ENCODE results near the gene HNRNPUL2.

DNA sequence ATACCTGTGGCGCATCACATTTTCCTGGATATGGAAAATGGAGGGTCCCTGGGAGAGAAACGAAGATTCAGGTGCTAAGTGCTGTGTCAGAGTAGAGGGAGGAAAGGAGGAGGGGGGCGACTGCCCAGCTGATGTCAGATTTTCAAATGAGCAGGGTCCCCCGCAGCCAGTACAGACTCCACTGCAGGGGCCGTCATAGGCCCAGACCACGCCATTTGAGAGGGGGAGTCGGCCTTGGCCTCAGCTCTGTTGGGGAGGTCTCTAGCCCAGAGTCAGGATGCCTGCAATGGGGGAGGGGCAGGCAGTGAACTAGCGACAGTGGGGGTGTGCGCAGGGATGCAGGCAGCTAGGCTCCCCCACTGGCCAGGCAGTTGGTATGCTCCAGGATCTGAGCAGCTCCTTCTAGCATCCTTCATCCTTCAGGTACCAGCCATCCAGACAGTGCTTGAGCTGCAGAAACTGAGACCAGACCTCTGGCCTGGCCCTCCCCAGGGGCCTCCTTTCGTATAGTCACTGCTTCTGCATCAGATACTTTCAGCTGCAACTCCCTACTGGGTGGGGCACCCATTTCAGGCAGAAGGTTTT is 19.9 kb downstream of the HNRNPUL2 start, which contains the start of the genes BSCL2 and GNG3:
- TF ChIP-seq, protein P1, sequence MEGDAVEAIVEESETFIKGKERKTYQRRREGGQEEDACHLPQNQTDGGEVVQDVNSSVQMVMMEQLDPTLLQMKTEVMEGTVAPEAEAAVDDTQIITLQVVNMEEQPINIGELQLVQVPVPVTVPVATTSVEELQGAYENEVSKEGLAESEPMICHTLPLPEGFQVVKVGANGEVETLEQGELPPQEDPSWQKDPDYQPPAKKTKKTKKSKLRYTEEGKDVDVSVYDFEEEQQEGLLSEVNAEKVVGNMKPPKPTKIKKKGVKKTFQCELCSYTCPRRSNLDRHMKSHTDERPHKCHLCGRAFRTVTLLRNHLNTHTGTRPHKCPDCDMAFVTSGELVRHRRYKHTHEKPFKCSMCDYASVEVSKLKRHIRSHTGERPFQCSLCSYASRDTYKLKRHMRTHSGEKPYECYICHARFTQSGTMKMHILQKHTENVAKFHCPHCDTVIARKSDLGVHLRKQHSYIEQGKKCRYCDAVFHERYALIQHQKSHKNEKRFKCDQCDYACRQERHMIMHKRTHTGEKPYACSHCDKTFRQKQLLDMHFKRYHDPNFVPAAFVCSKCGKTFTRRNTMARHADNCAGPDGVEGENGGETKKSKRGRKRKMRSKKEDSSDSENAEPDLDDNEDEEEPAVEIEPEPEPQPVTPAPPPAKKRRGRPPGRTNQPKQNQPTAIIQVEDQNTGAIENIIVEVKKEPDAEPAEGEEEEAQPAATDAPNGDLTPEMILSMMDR (IDR thresholded peaks at IDR 0.05; ENCODE audit: poor library complexity, severe bottlenecking): peak; percentile 39
- TF ChIP-seq EP300 (conservative IDR thresholded peaks at IDR 0.05; ENCODE audit: poor library complexity, severe bottlenecking) (peak; percentile 93), EZH2 (IDR thresholded peaks at IDR 0.05; ENCODE audit: borderline replicate concordance, insufficient read depth, low read length, poor library complexity, severe bottlenecking) (no peak), RAD21 (conservative IDR thresholded peaks at IDR 0.05) (peak; percentile 49), POLR2AphosphoS5 (IDR thresholded peaks at IDR 0.05) (peak; percentile 90), TAF1 (IDR thresholded peaks at IDR 0.05; ENCODE audit: low read depth) (peak; percentile 73)
- TF ChIP-seq, protein P2, sequence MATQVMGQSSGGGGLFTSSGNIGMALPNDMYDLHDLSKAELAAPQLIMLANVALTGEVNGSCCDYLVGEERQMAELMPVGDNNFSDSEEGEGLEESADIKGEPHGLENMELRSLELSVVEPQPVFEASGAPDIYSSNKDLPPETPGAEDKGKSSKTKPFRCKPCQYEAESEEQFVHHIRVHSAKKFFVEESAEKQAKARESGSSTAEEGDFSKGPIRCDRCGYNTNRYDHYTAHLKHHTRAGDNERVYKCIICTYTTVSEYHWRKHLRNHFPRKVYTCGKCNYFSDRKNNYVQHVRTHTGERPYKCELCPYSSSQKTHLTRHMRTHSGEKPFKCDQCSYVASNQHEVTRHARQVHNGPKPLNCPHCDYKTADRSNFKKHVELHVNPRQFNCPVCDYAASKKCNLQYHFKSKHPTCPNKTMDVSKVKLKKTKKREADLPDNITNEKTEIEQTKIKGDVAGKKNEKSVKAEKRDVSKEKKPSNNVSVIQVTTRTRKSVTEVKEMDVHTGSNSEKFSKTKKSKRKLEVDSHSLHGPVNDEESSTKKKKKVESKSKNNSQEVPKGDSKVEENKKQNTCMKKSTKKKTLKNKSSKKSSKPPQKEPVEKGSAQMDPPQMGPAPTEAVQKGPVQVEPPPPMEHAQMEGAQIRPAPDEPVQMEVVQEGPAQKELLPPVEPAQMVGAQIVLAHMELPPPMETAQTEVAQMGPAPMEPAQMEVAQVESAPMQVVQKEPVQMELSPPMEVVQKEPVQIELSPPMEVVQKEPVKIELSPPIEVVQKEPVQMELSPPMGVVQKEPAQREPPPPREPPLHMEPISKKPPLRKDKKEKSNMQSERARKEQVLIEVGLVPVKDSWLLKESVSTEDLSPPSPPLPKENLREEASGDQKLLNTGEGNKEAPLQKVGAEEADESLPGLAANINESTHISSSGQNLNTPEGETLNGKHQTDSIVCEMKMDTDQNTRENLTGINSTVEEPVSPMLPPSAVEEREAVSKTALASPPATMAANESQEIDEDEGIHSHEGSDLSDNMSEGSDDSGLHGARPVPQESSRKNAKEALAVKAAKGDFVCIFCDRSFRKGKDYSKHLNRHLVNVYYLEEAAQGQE (IDR thresholded peaks at IDR 0.05; ENCODE audit: borderline replicate concordance): no peak

All from neural cell (in vitro differentiated cells).